NCI-H2081 treated with DMSO at 0.1 percent for 48 hours (cell line): Measurements from ENCODE around the gene GGCT.
"Not testable (repeated sequence)": the region's sequence is repeated elsewhere in the genome, so short reads cannot be mapped to it uniquely, and the experiment has no call there.

ENCODE experiments used
- DNase-seq: peaks from one replicate; lab custom pipeline; 2025; lab: John Stamatoyannopoulos, UW

Gene GGCT

GRCh38 chr7:30515761-30516160, 11.1 kb upstream of the GGCT start:
- DNase-seq = no peak

- no peak for DNase-seq
These were observed 10.1 kb upstream of the GGCT start for GRCh38 chr7:30514776-30515175.

- no peak for DNase-seq
These were observed 9.5 kb upstream of the GGCT start for GRCh38 chr7:30514177-30514576.

- no peak for DNase-seq
These were observed 9.1 kb upstream of the GGCT start for GRCh38 chr7:30513762-30514161.

- DNase-seq = no peak
These were observed 7.5 kb upstream of the GGCT start for GRCh38 chr7:30511973-30512662.

- no peak for DNase-seq
These were observed 6.9 kb upstream of the GGCT start for GRCh38 chr7:30511494-30511893.

- DNase-seq = peak; percentile 21
These were observed 5.8 kb upstream of the GGCT start for GRCh38 chr7:30510124-30511075.

GRCh38 chr7:30509171-30509857, 4.7 kb upstream of the GGCT start:
- DNase-seq = not testable (repeated sequence)

- DNase-seq = not testable (repeated sequence)
These were observed 2.8 kb upstream of the GGCT start for GRCh38 chr7:30507346-30507900.

GRCh38 chr7:30505174-30505697, 607 bp upstream of the GGCT start:
- no peak for DNase-seq

- DNase-seq = no peak
These were observed 1.1 kb downstream of the GGCT start for GRCh38 chr7:30503274-30504212.

- DNase-seq = no peak
These were observed 2.0 kb downstream of the GGCT start for GRCh38 chr7:30502470-30503251.

GRCh38 chr7:30501264-30501663, 3.4 kb downstream of the GGCT start:
- no peak for DNase-seq

GRCh38 chr7:30493228-30493627, 11.4 kb downstream of the GGCT start:
- DNase-seq = no peak

GRCh38 chr7:30491417-30491816, 13.2 kb downstream of the GGCT start:
- DNase-seq = no peak

GRCh38 chr7:30487371-30487770, 17.3 kb downstream of the GGCT start:
- DNase-seq = no peak

- no peak for DNase-seq
These were observed 19.0 kb downstream of the GGCT start for GRCh38 chr7:30485667-30486066.

- DNase-seq = not testable (repeated sequence)
These were observed 23.2 kb downstream of the GGCT start for GRCh38 chr7:30481416-30481815.

GRCh38 chr7:30479202-30480120, 25.2 kb downstream of the GGCT start:
- DNase-seq = no peak
